ENCODE measurements around the gene HMG20A. TPM values are rescaled to one million over a fixed set of nuclear protein-coding genes. Genes with fewer than 3 reads are reported as not detected.

The HMG20A gene
- total and polyA plus RNA-seq, 9 of the 15 experiments (the other 6 are each of a cell fraction or from before 2014, with no cell fraction given) = 25.0 to 68.1 (median 38.9) TPM

- Histone ChIP-seq H3K9ac (ENCODE audit: insufficient read depth in 1 of 2, low read depth in 2 of 2, low read length in 2 of 2) (no peak overlapping the region), H3K9me3 (replicated peaks; ENCODE audit: control insufficient read depth, insufficient read depth, low read depth, low read length) (no peaks in the 10 kb centered on the region), H3K36me3 (ENCODE audit: control insufficient read depth, insufficient read depth, low read length) (no peaks in the 10 kb centered on the region), H3K4me3 (no peak overlapping the region), H3K9me1 (ENCODE audit: control insufficient read depth, insufficient read depth, low read length) (no peaks in the 10 kb centered on the region), H4K20me1 (replicated peaks; ENCODE audit: control insufficient read depth, insufficient read depth, low read length) (0 out of 2 replicates have a peak, but pooled peaks cover 3% of the 10 kb centered on the region), H3K4me2 (ENCODE audit: insufficient read depth, low read length) (no peak overlapping the region), H3K79me2 (ENCODE audit: control insufficient read depth, insufficient read depth, low read length) (peaks cover 81% of the 10 kb centered on the region), H3K4me1 (replicated peaks in 1 of 2; ENCODE audit: control insufficient read depth in 2 of 2, insufficient read depth in 2 of 2, low read length in 2 of 2) (peaks cover 18 to 34% of the 10 kb centered on the region in 2 experiments), H3K27ac (ENCODE audit: extremely low read depth, low read depth, low read length) (no peak overlapping the region), H2AFZ (ENCODE audit: low read depth, low read length) (no peak overlapping the region), H3K27me3 (ENCODE audit: control insufficient read depth in 2 of 2, insufficient read depth in 2 of 2, low read length in 2 of 2) (no peaks in the 10 kb centered on the region)
- TF ChIP-seq SRSF7 (optimal IDR thresholded peaks at IDR 0.05; ENCODE audit: low read depth, low read length) (no peak), ZNF512 (tag; IDR thresholded peaks at IDR 0.05) (no peak), NEUROD1 (IDR thresholded peaks at IDR 0.05; ENCODE audit: borderline replicate concordance, low read depth, low read length, partially characterized antibody) (no peak), MXI1 (IDR thresholded peaks at IDR 0.05; ENCODE audit: low read depth, low read length) (no peak), CXXC5 (CRISPR knock-in tag; IDR thresholded peaks at IDR 0.05) (no peak), ZFP30 (CRISPR knock-in tag; IDR thresholded peaks at IDR 0.05; ENCODE audit: borderline replicate concordance) (no peak), MIER1 (IDR thresholded peaks at IDR 0.05; ENCODE audit: low read depth) (no peak), LCOR (CRISPR knock-in tag; IDR thresholded peaks at IDR 0.05) (no peak), RHOXF2B (CRISPR knock-in tag; conservative IDR thresholded peaks at IDR 0.05) (no peak), MTF1 (CRISPR knock-in tag; IDR thresholded peaks at IDR 0.05; ENCODE audit: borderline replicate concordance) (no peak)
- POLR2A ChIA-PET = interaction anchor here (0.6 to 0.7 kb wide), 2 partner anchors 34 to 76 kb away, joined by 3 read pairs; no protein-coding TSS in a partner anchor
- no peak for ATAC-seq
- intact Hi-C loops (cut with micrococcal nuclease) = no loop called here
- WGBS (ENCODE audit: insufficient coverage, low coverage, missing lambda C conversion rate) = 78% methylated on average over 7 of the region's 7 CpGs
- BruUV-seq (replicated peaks) = no TSS peak
- no peak for FAIRE-seq
- DNase-seq (ENCODE audit: extremely low read depth in 1 of 4, low spot score in 3 of 4) = no peak
- CTCF ChIA-PET (ENCODE audit: low intra/inter-chr PET ratio) = interaction anchor here (0.5 kb wide), 1 partner anchor 89 kb away, joined by 3 read pairs; no protein-coding TSS in a partner anchor
- in situ Hi-C loops (cut with MboI) = no loop called here
Observed at GRCh38 chr15:77410701-77411618, 9.7 kb upstream of the HMG20A start.
